Forelimb muscle (tissue), 1 donor: ENCODE data around the gene MRPS27. TPM values are rescaled to one million over a fixed set of nuclear protein-coding genes. Genes with fewer than 3 reads are reported as not detected.

Source experiments
- DNase-seq: peaks from one replicate; pipeline ENCODE4 v3.0.0-alpha.2; 2013; ENCODE audit warnings: low read depth
- polyA plus RNA-seq: library from polyadenylated mRNA; unstranded; fragments of 120-200 nt; gene quantifications from one replicate; pipeline ENCODE4 v1.2.1, GENCODE V29; 2013; ENCODE audit not compliant: insufficient read length

The MRPS27 gene
- polyA plus RNA-seq, 1 donor = 39.5 TPM

GRCh38 chr5:72231991-72232703, 87.9 kb downstream of the MRPS27 start:
- DNase-seq = no peak

- no peak for DNase-seq
Measured at GRCh38 chr5:72228960-72229359, 91.1 kb downstream of the MRPS27 start.

- DNase-seq = no peak
Measured at GRCh38 chr5:72226950-72227349, 93.1 kb downstream of the MRPS27 start.

- no peak for DNase-seq
Measured at GRCh38 chr5:72225741-72226140, 94.3 kb downstream of the MRPS27 start.

- no peak for DNase-seq
Measured at GRCh38 chr5:72224946-72225463, 95.0 kb downstream of the MRPS27 start.

GRCh38 chr5:72223371-72223770, 96.7 kb downstream of the MRPS27 start:
- no peak for DNase-seq

GRCh38 chr5:72222521-72222920, 97.5 kb downstream of the MRPS27 start:
- DNase-seq = no peak

- no peak for DNase-seq
Measured at GRCh38 chr5:72221541-72221940, 98.5 kb downstream of the MRPS27 start.

- DNase-seq = no peak
Measured at GRCh38 chr5:72221099-72221498, 98.9 kb downstream of the MRPS27 start.

- no peak for DNase-seq
Measured at GRCh38 chr5:72216756-72217155, 103.3 kb downstream of the MRPS27 start.

GRCh38 chr5:72214168-72214567, 105.9 kb downstream of the MRPS27 start:
- DNase-seq = no peak

- no peak for DNase-seq
Measured at GRCh38 chr5:72213482-72213881, 106.6 kb downstream of the MRPS27 start.

GRCh38 chr5:72212171-72212570, 107.9 kb downstream of the MRPS27 start:
- DNase-seq = no peak

GRCh38 chr5:72210888-72211678, 109.0 kb downstream of the MRPS27 start:
- DNase-seq = no peak

GRCh38 chr5:72209147-72210115, 110.6 kb downstream of the MRPS27 start:
- no peak for DNase-seq

GRCh38 chr5:72208324-72208926, 111.6 kb downstream of the MRPS27 start:
- no peak for DNase-seq

- DNase-seq = no peak
Measured at GRCh38 chr5:72206994-72207393, 113.0 kb downstream of the MRPS27 start.

- no peak for DNase-seq
Measured at GRCh38 chr5:72206160-72206559, 113.9 kb downstream of the MRPS27 start.

GRCh38 chr5:72205431-72206009, 114.5 kb downstream of the MRPS27 start:
- DNase-seq = no peak

- DNase-seq = no peak
Measured at GRCh38 chr5:72204946-72205345, 115.1 kb downstream of the MRPS27 start.

GRCh38 chr5:72203251-72203845, 116.7 kb downstream of the MRPS27 start:
- DNase-seq = no peak
